BLaER1 treated with 17β-estradiol and CSF1 and Interleukin-3, amounts not matched to agents 10 nM and 100 nM (cell line): ENCODE measurements around the gene DEPDC5.

Experiments used
- H3K27ac ChIP-seq, 11 experiments: shearing (Covaris generic); formaldehyde crosslinking; 2 replicates each; pipeline ENCODE4 v1.8.1; 2022
- H3K27me3 ChIP-seq, 11 experiments: shearing (Covaris generic); formaldehyde crosslinking; 2 replicates each; pipeline ENCODE4 v1.8.1; 2022
- H3K36me3 ChIP-seq, 11 experiments: shearing (Covaris generic); formaldehyde crosslinking; 2 replicates each; pipeline ENCODE4 v1.8.1; 2022
- H3K4me1 ChIP-seq, 10 experiments: shearing (Covaris generic); formaldehyde crosslinking; 2 replicates each; pipeline ENCODE4 v1.8.1; 2022
- H3K4me2 ChIP-seq, 11 experiments: shearing (Covaris generic); formaldehyde crosslinking; 2 replicates each; pipeline ENCODE4 v1.8.1; 2022
- H3K4me3 ChIP-seq, 10 experiments: shearing (Covaris generic); formaldehyde crosslinking; 2 replicates each; pipeline ENCODE4 v1.8.1; 2022
- H3K9ac ChIP-seq, 11 experiments: shearing (Covaris generic); formaldehyde crosslinking; 2 replicates each; pipeline ENCODE4 v1.8.1; 2022
- H3K9me3 ChIP-seq, 11 experiments: shearing (Covaris generic); formaldehyde crosslinking; replicated peaks in 1 of 11; 2 replicates each; pipeline ENCODE4 v1.8.1; 2022
- H4K20me1 ChIP-seq, 11 experiments: shearing (Covaris generic); formaldehyde crosslinking; 2 replicates each; pipeline ENCODE4 v1.8.1; 2022
- Cebpa-rat ChIP-seq, 11 experiments: shearing (Covaris generic); IDR thresholded peaks; 2 replicates each; pipeline ENCODE4 v1.8.1; 2022

Gene DEPDC5

GRCh38 chr22:31932863-31933262 lies 179.0 kb downstream of the DEPDC5 start:
- Histone ChIP-seq H3K4me3 (no peak overlapping the region), H3K9me3 (no peaks in the 10 kb centered on the region), H3K27ac (no peak overlapping the region), H3K4me1 (peaks cover 0 to 24% (median 11%) of the 10 kb centered on the region in 10 experiments; a peak in 10 of 20 replicates), H3K27me3 (no peaks in the 10 kb centered on the region), H3K36me3 (no peaks in the 10 kb centered on the region), H4K20me1 (no peaks in the 10 kb centered on the region; a peak in 1 of 22 replicates), H3K4me2 (no peak overlapping the region), H3K9ac (no peak overlapping the region)
- no peak for TF ChIP-seq Cebpa-rat (IDR thresholded peaks at IDR 0.05)

GRCh38 chr22:31933406-31933805 lies 179.6 kb downstream of the DEPDC5 start:
- H3K9me3 ChIP-seq, result no peaks in the 10 kb centered on the region
- no peak overlapping the region for H3K4me2 ChIP-seq
- H3K27ac ChIP-seq, result no peak overlapping the region
- no peak for TF ChIP-seq Cebpa-rat (IDR thresholded peaks at IDR 0.05)
- H3K36me3 ChIP-seq, result no peaks in the 10 kb centered on the region
- peaks cover 0 to 24% (median 11%) of the 10 kb centered on the region in 10 experiments; a peak in 10 of 20 replicates for H3K4me1 ChIP-seq
- H3K27me3 ChIP-seq, result no peaks in the 10 kb centered on the region
- H4K20me1 ChIP-seq, result no peaks in the 10 kb centered on the region; a peak in 1 of 22 replicates
- H3K9ac ChIP-seq, result no peak overlapping the region
- H3K4me3 ChIP-seq, result no peak overlapping the region

- no peak for TF ChIP-seq Cebpa-rat (IDR thresholded peaks at IDR 0.05)
- no peak overlapping the region for H3K9ac ChIP-seq
- H3K4me2 ChIP-seq, result no peak overlapping the region
- H3K9me3 ChIP-seq, result no peaks in the 10 kb centered on the region
- no peaks in the 10 kb centered on the region; a peak in 1 of 22 replicates for H4K20me1 ChIP-seq
- H3K4me1 ChIP-seq, result peaks cover 0 to 20% (median 8%) of the 10 kb centered on the region in 10 experiments; a peak in 10 of 20 replicates
- no peak overlapping the region for H3K27ac ChIP-seq
- no peaks in the 10 kb centered on the region for H3K36me3 ChIP-seq
- H3K27me3 ChIP-seq, result no peaks in the 10 kb centered on the region
- no peak overlapping the region for H3K4me3 ChIP-seq
Measured at GRCh38 chr22:31933816-31934482, 180.1 kb downstream of the DEPDC5 start.

- H3K27ac ChIP-seq, result no peak overlapping the region
- H3K9ac ChIP-seq, result no peak overlapping the region
- no peaks in the 10 kb centered on the region for H3K36me3 ChIP-seq
- no peak overlapping the region for H3K4me3 ChIP-seq
- no peaks in the 10 kb centered on the region for H3K9me3 ChIP-seq
- no peaks in the 10 kb centered on the region; a peak in 1 of 22 replicates for H4K20me1 ChIP-seq
- no peaks in the 10 kb centered on the region for H3K27me3 ChIP-seq
- H3K4me2 ChIP-seq, result peak overlapping the region in 3 of 11 experiments; percentile 0 to 46 (median 20); a peak in 5 of 22 replicates
- no peak for TF ChIP-seq Cebpa-rat (IDR thresholded peaks at IDR 0.05)
- peaks cover 0 to 16% (median 8%) of the 10 kb centered on the region in 10 experiments; a peak in 7 of 20 replicates for H3K4me1 ChIP-seq
Measured at GRCh38 chr22:31935961-31936635, 182.3 kb downstream of the DEPDC5 start.

- Histone ChIP-seq H3K4me3 (no peak overlapping the region), H3K4me1 (peaks cover 2 to 19% (median 8%) of the 10 kb centered on the region in 10 experiments; a peak in 13 of 20 replicates), H4K20me1 (no peaks in the 10 kb centered on the region), H3K27me3 (no peaks in the 10 kb centered on the region), H3K36me3 (no peaks in the 10 kb centered on the region), H3K4me2 (no peak overlapping the region), H3K9me3 (no peaks in the 10 kb centered on the region), H3K27ac (no peak overlapping the region), H3K9ac (no peak overlapping the region)
- no peak for TF ChIP-seq Cebpa-rat (IDR thresholded peaks at IDR 0.05)
Measured at GRCh38 chr22:31937341-31937740, 183.5 kb downstream of the DEPDC5 start.

GRCh38 chr22:31938296-31938695 lies 184.5 kb downstream of the DEPDC5 start:
- TF ChIP-seq Cebpa-rat (IDR thresholded peaks at IDR 0.05), result no peak
- Histone ChIP-seq H3K4me2 (no peak overlapping the region), H3K27ac (no peak overlapping the region), H3K9ac (no peak overlapping the region), H4K20me1 (no peaks in the 10 kb centered on the region), H3K4me3 (no peak overlapping the region), H3K4me1 (peaks cover 11 to 29% (median 17%) of the 10 kb centered on the region in 10 experiments), H3K9me3 (no peaks in the 10 kb centered on the region), H3K27me3 (no peaks in the 10 kb centered on the region), H3K36me3 (no peaks in the 10 kb centered on the region)

- Histone ChIP-seq H3K36me3 (peaks cover 0 to 2% (median 0%) of the 10 kb centered on the region in 11 experiments; a peak in 1 of 22 replicates), H3K9me3 (no peaks in the 10 kb centered on the region)
Measured at GRCh38 chr22:31940506-31940905, 186.7 kb downstream of the DEPDC5 start.

GRCh38 chr22:31942091-31942490 lies 188.3 kb downstream of the DEPDC5 start:
- Histone ChIP-seq H3K9ac (no peak overlapping the region), H3K9me3 (no peaks in the 10 kb centered on the region), H3K4me3 (no peak overlapping the region), H4K20me1 (peaks cover 10 to 25% (median 21%) of the 10 kb centered on the region in 11 experiments; a peak in 21 of 22 replicates), H3K27ac (peak overlapping the region in 3 of 11 experiments; percentile 1 to 99 (median 6); a peak in 3 of 22 replicates), H3K4me1 (peaks cover 27 to 34% (median 31%) of the 10 kb centered on the region in 10 experiments), H3K27me3 (no peaks in the 10 kb centered on the region), H3K36me3 (peaks cover 0 to 15% (median 0%) of the 10 kb centered on the region in 11 experiments; a peak in 6 of 22 replicates), H3K4me2 (peak overlapping the region in 7 of 11 experiments; percentile 67 to 98 (median 80); a peak in 8 of 22 replicates)
- no peak for TF ChIP-seq Cebpa-rat (IDR thresholded peaks at IDR 0.05)

More at GRCh38 chr22:31940506-31940905, 186.7 kb downstream of the DEPDC5 start:
- Histone ChIP-seq H3K4me1 (peaks cover 16 to 32% (median 22%) of the 10 kb centered on the region in 10 experiments), H3K9ac (no peak overlapping the region), H3K4me2 (no peak overlapping the region), H3K4me3 (no peak overlapping the region), H3K27ac (no peak overlapping the region), H4K20me1 (peaks cover 0 to 9% (median 6%) of the 10 kb centered on the region in 11 experiments; a peak in 14 of 22 replicates), H3K27me3 (no peaks in the 10 kb centered on the region)
- TF ChIP-seq Cebpa-rat (IDR thresholded peaks at IDR 0.05), result no peak
